Endothelial cell of umbilical vein (primary cell): Measurements from ENCODE around the gene ZNF567. TPM values are rescaled to one million over a fixed set of nuclear protein-coding genes. Genes with fewer than 3 reads are reported as not detected.
A peak's percentile ranks its signal among the peaks of the same experiment; 100 is the strongest.

Source experiments
- BruUV-seq: library from RNA; stranded (reverse); fragments of 400-500 nt; replicated peaks from 2 replicates; lab custom pipeline; 2021; lab: Mats Ljungman, UMichigan
- CTCF ChIA-PET: fragments of 300-600, 350-600 bp; sonication (Branson Sonifier 250); formaldehyde crosslinking; loops from one replicate; lab custom pipeline; 2021; ENCODE audit warnings: antibody characterized with exemption, inconsistent platforms; lab: Charles Lee
- POLR2A ChIA-PET: fragments of 300-600, 350-600 bp; sonication (Branson Sonifier 250); formaldehyde crosslinking; loops from one replicate; lab custom pipeline; 2021; ENCODE audit warnings: antibody characterized with exemption, inconsistent platforms; lab: Charles Lee
- DNase-seq: peaks from one replicate; pipeline ENCODE4 v3.0.0-alpha.2; 2011; ENCODE audit warnings: low read depth, low spot score
- FAIRE-seq: peaks from 2 replicates; lab custom pipeline; 2011; peaks lifted over from hg19 to GRCh38; lab: Jason Lieb, UNC
- H2AFZ ChIP-seq: 2 replicates; pipeline ENCODE4 v1.6.0; 2012; ENCODE audit warnings: low read depth, low read length, control low read depth, inconsistent platforms
- H3K27ac ChIP-seq: 2 replicates; pipeline ENCODE4 v1.5.1; 2011; ENCODE audit warnings: low read depth, mild to moderate bottlenecking, control low read depth, low read length, moderate library complexity; ENCODE audit not compliant: insufficient read depth
- H3K27me3 ChIP-seq, 2 experiments: 2 replicates each; pipeline versions ENCODE4 v1.6.0 to v1.6.1; 2011; ENCODE audit warnings: low read length in 2 of 2, mixed read lengths in 1 of 2; ENCODE audit not compliant: control insufficient read depth in 2 of 2, insufficient read depth in 2 of 2
- H3K36me3 ChIP-seq, 2 experiments: 2 replicates in 1 of 2; 3 replicates in 1 of 2; pipeline ENCODE4 v1.5.1; 2011; ENCODE audit warnings: low read length in 2 of 2, mild to moderate bottlenecking in 1 of 2, moderate library complexity in 1 of 2; ENCODE audit not compliant: control insufficient read depth in 2 of 2, insufficient read depth in 2 of 2; ENCODE audit errors: extremely low read depth in 1 of 2
- H3K4me1 ChIP-seq: 3 replicates; pipeline ENCODE4 v1.5.1; 2011; ENCODE audit warnings: mild to moderate bottlenecking, low read length; ENCODE audit not compliant: control insufficient read depth, insufficient read depth; ENCODE audit errors: extremely low read depth
- H3K4me2 ChIP-seq: 2 replicates; pipeline ENCODE4 v1.6.1; 2011; ENCODE audit warnings: low read length, control low read depth, mixed read lengths; ENCODE audit not compliant: insufficient read depth
- H3K4me3 ChIP-seq, 3 experiments: fragments of 200-600 bp in 1 of 3; sonication (generic), shearing (Covaris generic) in 1 of 3; replicated peaks in 1 of 3; 2 replicates each; pipeline ENCODE4 v1.5.1; 2011 to 2016; ENCODE audit warnings: control low read depth in 3 of 3, low read length in 3 of 3, mild to moderate bottlenecking in 2 of 3, inconsistent platforms in 1 of 3, low read depth in 1 of 3, moderate library complexity in 1 of 3; ENCODE audit not compliant: insufficient read depth in 1 of 3
- H3K79me2 ChIP-seq: 2 replicates; pipeline ENCODE4 v1.6.0; 2012; ENCODE audit warnings: low read length, inconsistent platforms; ENCODE audit not compliant: control insufficient read depth, insufficient read depth
- H3K9ac ChIP-seq: replicated peaks from 2 replicates; pipeline ENCODE3; 2011; ENCODE audit warnings: low read length, control low read depth; ENCODE audit not compliant: insufficient read depth; ENCODE audit errors: extremely low read depth
- H3K9me1 ChIP-seq: replicated peaks from 3 replicates; pipeline ENCODE4 v1.6.0; 2011; ENCODE audit warnings: mild to moderate bottlenecking, low read length; ENCODE audit not compliant: control insufficient read depth, insufficient read depth; ENCODE audit errors: extremely low read depth
- H3K9me3 ChIP-seq: replicated peaks from 2 replicates; pipeline ENCODE4 v1.5.1; 2012; ENCODE audit warnings: low read length, inconsistent platforms; ENCODE audit not compliant: control insufficient read depth, insufficient read depth
- H4K20me1 ChIP-seq: replicated peaks from 2 replicates; pipeline ENCODE3; 2011; ENCODE audit warnings: mild to moderate bottlenecking, low read length; ENCODE audit not compliant: control insufficient read depth, insufficient read depth; ENCODE audit errors: extremely low read depth
- EZH2 ChIP-seq: IDR thresholded peaks from 2 replicates; pipeline ENCODE4 v1.6.1; 2012; ENCODE audit warnings: borderline replicate concordance, low read depth, mild to moderate bottlenecking, moderate library complexity, low read length, inconsistent platforms; ENCODE audit not compliant: severe bottlenecking
- FOS ChIP-seq: IDR thresholded peaks from 2 replicates; pipeline ENCODE4 v1.6.1; 2011; ENCODE audit warnings: mild to moderate bottlenecking, low read length, moderate library complexity, borderline replicate concordance; ENCODE audit not compliant: insufficient read depth
- GATA2 ChIP-seq: IDR thresholded peaks from 2 replicates; pipeline ENCODE4 v1.7.0; 2011; ENCODE audit warnings: low read depth, mild to moderate bottlenecking, moderate library complexity, mixed read lengths, low read length; ENCODE audit not compliant: insufficient read length, insufficient read depth
- JUN ChIP-seq: IDR thresholded peaks from 2 replicates; pipeline ENCODE4 v1.6.1; 2011; ENCODE audit warnings: borderline replicate concordance, low read depth; ENCODE audit not compliant: insufficient read length, insufficient read depth
- MYC ChIP-seq: IDR thresholded peaks from one replicate; pipeline ENCODE4 v1.6.1; 2011; ENCODE audit warnings: mild to moderate bottlenecking, low read depth, low read length
- POLR2A ChIP-seq: IDR thresholded peaks from 2 replicates; pipeline ENCODE4 v1.6.1; 2012; ENCODE audit warnings: low read depth, mild to moderate bottlenecking, control low read depth, low read length
- POLR2AphosphoS5 ChIP-seq: IDR thresholded peaks from 2 replicates; pipeline ENCODE4 v1.6.1; 2012; ENCODE audit warnings: low read depth, mild to moderate bottlenecking, control low read depth, low read length, moderate library complexity; ENCODE audit not compliant: insufficient read depth
- dilution Hi-C: fragments of 300-500 bp; cut with MboI; formaldehyde crosslinking; loops from one replicate; pipeline ENCODE4 v1.15.0; 2019; ENCODE audit warnings: low sequenced_read_pairs; ENCODE audit not compliant: extremely low pct_ligation_motif_present
- intact Hi-C: fragments of 100-400 bp; cut with micrococcal nuclease; formaldehyde crosslinking; loops from one replicate; pipeline ENCODE4 v1.10.0; 2022
- polyA plus RNA-seq, 4 experiments: library from polyadenylated mRNA; depleted of rRNA in 3 of 4; stranded (reverse) in 3 of 4; unstranded in 1 of 4; fragments of >200 nt; gene quantifications; 2 replicates each; pipeline versions ENCODE4 v1.2.1 to v1.2.3, GENCODE V29; 2011 to 2012; ENCODE audit warnings: missing spikeins in 1 of 4
- total RNA-seq: library from RNA; stranded (reverse); gene quantifications from 2 replicates; pipeline ENCODE4 v1.2.3, GENCODE V29; 2021
- TF ChIP-seq, protein P1 (sequence below): IDR thresholded peaks from 2 replicates; pipeline ENCODE4 v1.6.1; 2011; ENCODE audit not compliant: insufficient read depth, insufficient read length
- TF ChIP-seq, protein P2 (sequence below), 2 donors: IDR thresholded peaks; 1 replicate in 1 of 2; 2 replicates in 1 of 2; pipeline ENCODE4 v1.5.1; 2011; ENCODE audit warnings: low read length in 2 of 2, mild to moderate bottlenecking in 2 of 2, moderate library complexity in 2 of 2, control low read depth in 1 of 2, inconsistent platforms in 1 of 2, low read depth in 1 of 2; ENCODE audit not compliant: insufficient read depth in 1 of 2; ENCODE audit errors: extremely low read depth in 1 of 2

Gene ZNF567
- total and polyA plus RNA-seq, 2 donors (not counting 3 experiments of a cell fraction or from before 2014, with no cell fraction given): 3.4 to 4.4 TPM

DNA sequence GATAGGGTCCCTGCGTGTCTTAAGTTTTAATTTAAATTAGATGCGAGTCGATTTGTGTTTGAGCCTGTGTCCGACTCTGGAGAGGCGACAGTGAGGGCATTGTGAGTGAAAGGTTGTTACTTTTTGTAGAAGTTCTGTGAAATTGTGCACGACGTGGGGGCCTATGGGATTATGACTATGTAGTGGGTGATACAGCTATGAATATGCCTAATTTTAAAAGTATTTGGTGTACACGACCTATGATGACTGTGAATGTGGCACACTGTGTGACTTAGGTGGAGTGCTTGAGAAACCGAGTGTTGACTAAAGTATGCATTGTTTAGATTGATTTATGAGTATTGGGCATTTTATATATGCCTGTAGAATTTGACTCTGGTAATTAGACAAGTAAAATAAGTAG lies 646 bp downstream of the ZNF567 start:
- ChIA-PET POLR2A (no interaction called here), CTCF (no interaction called here)
- peaks cover 13% of the 10 kb centered on the region for H3K4me1 ChIP-seq
- peaks cover 5 to 10% of the 10 kb centered on the region in 2 experiments for H3K36me3 ChIP-seq
- peak overlapping the region; percentile 64 for H2AFZ ChIP-seq
- H3K9me1 ChIP-seq: no peaks in the 10 kb centered on the region
- no peak for TF ChIP-seq POLR2A
- no peak for TF ChIP-seq GATA2
- no peak for TF ChIP-seq JUN
- TF ChIP-seq POLR2AphosphoS5: no peak
- TF ChIP-seq, protein P1, sequence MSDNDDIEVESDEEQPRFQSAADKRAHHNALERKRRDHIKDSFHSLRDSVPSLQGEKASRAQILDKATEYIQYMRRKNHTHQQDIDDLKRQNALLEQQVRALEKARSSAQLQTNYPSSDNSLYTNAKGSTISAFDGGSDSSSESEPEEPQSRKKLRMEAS: no peak
- no peak for TF ChIP-seq FOS
- TF ChIP-seq EZH2: no peak
- TF ChIP-seq, protein P2, sequence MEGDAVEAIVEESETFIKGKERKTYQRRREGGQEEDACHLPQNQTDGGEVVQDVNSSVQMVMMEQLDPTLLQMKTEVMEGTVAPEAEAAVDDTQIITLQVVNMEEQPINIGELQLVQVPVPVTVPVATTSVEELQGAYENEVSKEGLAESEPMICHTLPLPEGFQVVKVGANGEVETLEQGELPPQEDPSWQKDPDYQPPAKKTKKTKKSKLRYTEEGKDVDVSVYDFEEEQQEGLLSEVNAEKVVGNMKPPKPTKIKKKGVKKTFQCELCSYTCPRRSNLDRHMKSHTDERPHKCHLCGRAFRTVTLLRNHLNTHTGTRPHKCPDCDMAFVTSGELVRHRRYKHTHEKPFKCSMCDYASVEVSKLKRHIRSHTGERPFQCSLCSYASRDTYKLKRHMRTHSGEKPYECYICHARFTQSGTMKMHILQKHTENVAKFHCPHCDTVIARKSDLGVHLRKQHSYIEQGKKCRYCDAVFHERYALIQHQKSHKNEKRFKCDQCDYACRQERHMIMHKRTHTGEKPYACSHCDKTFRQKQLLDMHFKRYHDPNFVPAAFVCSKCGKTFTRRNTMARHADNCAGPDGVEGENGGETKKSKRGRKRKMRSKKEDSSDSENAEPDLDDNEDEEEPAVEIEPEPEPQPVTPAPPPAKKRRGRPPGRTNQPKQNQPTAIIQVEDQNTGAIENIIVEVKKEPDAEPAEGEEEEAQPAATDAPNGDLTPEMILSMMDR (IDR thresholded peaks at IDR 0.05; ENCODE audit: extremely low read depth in 1 of 2, insufficient read depth in 1 of 2, low read depth in 1 of 2, low read length in 2 of 2): no peak
- TF ChIP-seq MYC: no peak
- no peaks in the 10 kb centered on the region for H4K20me1 ChIP-seq
- H3K9ac ChIP-seq: peak overlapping the region; percentile 7
- DNase-seq (no peak), FAIRE-seq (no peak)
- H3K4me2 ChIP-seq: peak overlapping the region; percentile 87
- H3K9me3 ChIP-seq: no peaks in the 10 kb centered on the region
- H3K27me3 ChIP-seq: no peaks in the 10 kb centered on the region
- peaks cover 9% of the 10 kb centered on the region for H3K79me2 ChIP-seq
- intact Hi-C loops: no loop called here
- no peak overlapping the region for H3K27ac ChIP-seq
- BruUV-seq: TSS peak; percentile 9
- dilution Hi-C loops: no loop called here
- peak overlapping the region; percentile 10 to 80 (median 80) for H3K4me3 ChIP-seq
